ENCODE results near the gene GRK4. TPM values are rescaled to one million over a fixed set of nuclear protein-coding genes. Genes with fewer than 3 reads are reported as not detected.

GRK4 gene
- total and polyA plus RNA-seq, 10 of the 15 experiments (the other 5 are each of a cell fraction or from before 2014, with no cell fraction given): 1.1 to 4.0 (median 2.5) TPM

DNA sequence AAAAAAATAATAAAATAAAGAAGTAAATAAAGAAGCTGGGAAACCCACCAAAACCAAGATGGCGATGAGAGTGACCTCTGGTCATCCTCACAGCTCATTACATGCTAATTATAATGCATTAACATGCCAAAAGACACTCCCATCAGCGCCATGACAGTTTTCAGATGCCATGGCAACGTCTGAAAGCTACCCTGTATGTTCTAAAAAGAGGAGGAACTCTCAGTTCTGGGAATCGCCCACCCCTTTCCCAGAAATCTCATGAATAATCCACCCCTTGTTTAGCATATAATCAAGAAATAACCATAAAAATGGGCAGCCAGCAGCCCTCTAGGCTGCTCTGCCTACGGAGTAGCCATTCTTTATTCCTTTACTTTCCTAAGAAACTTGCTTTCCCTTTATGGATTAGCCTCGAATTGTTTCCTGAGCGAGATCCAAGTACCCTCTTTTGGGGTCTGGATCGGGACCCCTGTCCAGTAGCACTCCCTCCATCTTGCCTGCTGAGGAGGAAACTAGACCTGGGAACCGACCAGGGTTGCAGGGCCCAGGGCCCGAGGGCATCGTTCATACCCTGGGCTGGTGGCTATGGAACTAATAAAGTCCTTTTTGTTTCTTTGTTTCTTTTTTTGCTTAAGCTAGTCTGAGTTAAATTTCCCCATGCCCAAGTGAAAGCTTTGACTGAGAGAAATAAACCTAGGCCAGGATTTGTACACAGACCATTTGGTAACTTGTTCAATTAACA, 80.1 kb downstream of the GRK4 start (continued):
- TF ChIP-seq WRNIP1 (IDR thresholded peaks at IDR 0.05; ENCODE audit: borderline replicate concordance, low read depth, low read length) (no peak), JUND (IDR thresholded peaks at IDR 0.05; ENCODE audit: low read depth, low read length) (no peak), BMI1 (IDR thresholded peaks at IDR 0.05; ENCODE audit: borderline replicate concordance) (no peak), CREM (IDR thresholded peaks at IDR 0.05; ENCODE audit: low read depth) (no peak)

- peak overlapping the region; percentile 31 for H2AFZ ChIP-seq (ENCODE audit: control insufficient read depth, low read depth, low read length)
- FAIRE-seq (no peak), DNase-seq (ENCODE audit: low read depth, low spot score) (no peak), ATAC-seq (peak; percentile 11)
- SMC1A ChIA-PET (ENCODE audit: uncharacterized antibody, unreplicated experiment): interaction anchor here (1.2 to 3.7 kb wide), 2 partner anchors 34 to 51 kb away, joined by 4 to 11 read pairs; no protein-coding TSS in a partner anchor
- intact Hi-C loops (cut with micrococcal nuclease; ENCODE audit: unreplicated experiment): loop anchor here (10.0 kb wide), 1 partner anchor 280 kb away; no protein-coding TSS in a partner anchor
- peak overlapping the region; percentile 50 for H3K4me2 ChIP-seq (ENCODE audit: control insufficient read depth, insufficient read depth)
- no peaks in the 10 kb centered on the region for H4K20me1 ChIP-seq (ENCODE audit: control insufficient read depth, insufficient read depth)
- in situ Hi-C loops (cut with MboI): loop anchor here (5.0 kb wide), 1 partner anchor 37 kb away; no protein-coding TSS in a partner anchor
- BruUV-seq (replicated peaks): no TSS peak
- peaks cover 59% of the 10 kb centered on the region for H3K4me1 ChIP-seq (ENCODE audit: control insufficient read depth, insufficient read depth, low read length)
- H3K36me3 ChIP-seq (ENCODE audit: control insufficient read depth in 2 of 2, insufficient read depth in 2 of 2, low read length in 1 of 2): no peaks in the 10 kb centered on the region; a peak in 1 of 4 replicates
- H3K27ac ChIP-seq (ENCODE audit: control insufficient read depth, insufficient read depth): peak overlapping the region; percentile 70
- H3K9me3 ChIP-seq (replicated peaks; ENCODE audit: control insufficient read depth, insufficient read depth, low read length): peaks cover 8% of the 10 kb centered on the region
- H3K27me3 ChIP-seq (replicated peaks in 1 of 2; ENCODE audit: control insufficient read depth in 2 of 2, insufficient read depth in 2 of 2, low read length in 1 of 2): no peaks in the 10 kb centered on the region
- RAD21 ChIA-PET (ENCODE audit: unreplicated experiment): interaction anchor here (1.0 to 2.4 kb wide), 6 partner anchors 7 to 299 kb away, joined by 3 to 7 read pairs (median 4); no protein-coding TSS in a partner anchor
- no peak overlapping the region for H3K9ac ChIP-seq (ENCODE audit: control insufficient read depth, insufficient read depth, low read length)
- POLR2A ChIA-PET: interaction anchor here (0.8 to 1.6 kb wide), 3 partner anchors 33 to 265 kb away, joined by 5 to 6 read pairs (median 6); no protein-coding TSS in a partner anchor
- CTCF ChIA-PET: interaction anchor here (0.7 to 1.9 kb wide), 7 partner anchors 10 to 301 kb away, joined by 3 to 5 read pairs (median 3); no protein-coding TSS in a partner anchor
- H3K79me2 ChIP-seq (ENCODE audit: control insufficient read depth, insufficient read depth, low read length): peaks cover 12% of the 10 kb centered on the region
- H3K4me3 ChIP-seq: no peak overlapping the region
- 52% methylated on average over 22 of the region's 22 CpGs for WGBS (ENCODE audit: insufficient coverage, insufficient replicate concordance, low lambda C conversion rate, missing lambda C conversion rate)
- no peak for TF ChIP-seq SIN3A (IDR thresholded peaks at IDR 0.05; ENCODE audit: low read depth, low read length)
- peak; percentile 45; the same call in 1 of the 2 replicates for TF ChIP-seq DPF2 (IDR thresholded peaks at IDR 0.05)
- TF ChIP-seq ESRRA (IDR thresholded peaks at IDR 0.05; ENCODE audit: low read length): no peak
- TF ChIP-seq, protein P1, sequence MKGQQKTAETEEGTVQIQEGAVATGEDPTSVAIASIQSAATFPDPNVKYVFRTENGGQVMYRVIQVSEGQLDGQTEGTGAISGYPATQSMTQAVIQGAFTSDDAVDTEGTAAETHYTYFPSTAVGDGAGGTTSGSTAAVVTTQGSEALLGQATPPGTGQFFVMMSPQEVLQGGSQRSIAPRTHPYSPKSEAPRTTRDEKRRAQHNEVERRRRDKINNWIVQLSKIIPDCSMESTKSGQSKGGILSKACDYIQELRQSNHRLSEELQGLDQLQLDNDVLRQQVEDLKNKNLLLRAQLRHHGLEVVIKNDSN (IDR thresholded peaks at IDR 0.05; ENCODE audit: borderline replicate concordance, extremely low read length, insufficient read depth, low read depth, low read length): peak; percentile 70
- 0 out of 2 replicates have a peak, but pooled peaks have one; percentile 14 for TF ChIP-seq POLR2AphosphoS5 (IDR thresholded peaks at IDR 0.05; ENCODE audit: low read length)
- peak; percentile 90 for TF ChIP-seq RAD51 (IDR thresholded peaks at IDR 0.05)
- no peak for TF ChIP-seq RELA (IDR thresholded peaks at IDR 0.05; ENCODE audit: borderline replicate concordance, partially characterized antibody)
- TF ChIP-seq, protein P2, sequence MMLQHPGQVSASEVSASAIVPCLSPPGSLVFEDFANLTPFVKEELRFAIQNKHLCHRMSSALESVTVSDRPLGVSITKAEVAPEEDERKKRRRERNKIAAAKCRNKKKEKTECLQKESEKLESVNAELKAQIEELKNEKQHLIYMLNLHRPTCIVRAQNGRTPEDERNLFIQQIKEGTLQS (IDR thresholded peaks at IDR 0.05; ENCODE audit: borderline replicate concordance, extremely low read depth, low read depth, low read length): peak; percentile 31; the same call in 1 of the 2 replicates
- TF ChIP-seq ZNF384 (IDR thresholded peaks at IDR 0.05; ENCODE audit: borderline replicate concordance, low read depth, low read length): no peak
- TF ChIP-seq YY1 (IDR thresholded peaks at IDR 0.05; ENCODE audit: low read depth, low read length): 0 out of 2 replicates have a peak, but pooled peaks have one; percentile 44
- TF ChIP-seq SP1 (IDR thresholded peaks at IDR 0.05; ENCODE audit: low read depth, low read length): peak; percentile 33
- TF ChIP-seq TCF12 (IDR thresholded peaks at IDR 0.05; ENCODE audit: low read depth, low read length): peak; percentile 25; the same call in 1 of the 2 replicates
- peak; percentile 95 for TF ChIP-seq CREM (IDR thresholded peaks at IDR 0.05; ENCODE audit: low read depth)
- peak; percentile 49; the same call in 1 of the 2 replicates for TF ChIP-seq BCL11A (IDR thresholded peaks at IDR 0.05; ENCODE audit: low read depth, low read length)
- TF ChIP-seq BHLHE40 (IDR thresholded peaks at IDR 0.05; ENCODE audit: borderline replicate concordance in 1 of 2, low read depth in 2 of 2, low read length in 1 of 2): peak; percentile 61 to 83
Observed at GRCh38 chr4:3044870-3045819, 81.8 kb downstream of the GRK4 start.
